ENCODE measurements around the gene FBXO34. TPM values are rescaled to one million over a fixed set of nuclear protein-coding genes. Genes with fewer than 3 reads are reported as not detected.

The FBXO34 gene
- total and polyA plus RNA-seq, 9 of the 15 experiments (the other 6 are each of a cell fraction or from before 2014, with no cell fraction given): 6.3 to 24.9 (median 16.2) TPM

DNA sequence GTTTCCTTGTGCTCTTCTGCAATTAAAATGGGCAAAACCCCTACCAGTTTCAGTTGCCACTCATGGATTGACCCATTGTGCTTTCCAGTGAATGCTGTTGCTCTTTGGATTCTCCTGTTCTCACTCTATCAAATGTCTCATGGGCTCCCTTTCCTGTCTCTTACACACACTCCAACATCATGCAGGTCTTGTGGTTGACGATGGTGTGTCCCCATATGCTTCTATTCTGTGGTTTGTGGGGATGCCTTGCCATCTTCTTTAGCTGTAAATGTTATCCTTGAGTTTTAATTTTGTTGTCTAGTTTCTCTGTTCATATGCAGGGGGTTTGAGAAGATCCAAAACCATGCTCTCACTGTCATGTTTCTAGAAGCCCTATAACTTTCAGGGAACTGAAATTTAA, 31.9 kb upstream of the FBXO34 start:
- in situ Hi-C loops (cut with MboI): no loop called here

More for the DNA sequence above, 31.9 kb upstream of the FBXO34 start:
- ATAC-seq (no peak), FAIRE-seq (no peak), DNase-seq (ENCODE audit: extremely low read depth in 1 of 4, low spot score in 3 of 4) (no peak)
- Histone ChIP-seq H3K4me3 (no peak overlapping the region), H3K4me1 (replicated peaks in 1 of 2; ENCODE audit: control insufficient read depth in 2 of 2, insufficient read depth in 2 of 2, low read length in 2 of 2) (peaks cover 0 to 3% of the 10 kb centered on the region in 2 experiments; a peak in 2 of 5 replicates), H3K9me3 (replicated peaks; ENCODE audit: control insufficient read depth, insufficient read depth, low read depth, low read length) (no peaks in the 10 kb centered on the region), H3K27me3 (ENCODE audit: control insufficient read depth in 2 of 2, insufficient read depth in 2 of 2, low read length in 2 of 2) (peaks cover 0 to 3% of the 10 kb centered on the region in 2 experiments; a peak in 1 of 5 replicates), H3K4me2 (ENCODE audit: insufficient read depth, low read length) (no peak overlapping the region), H4K20me1 (replicated peaks; ENCODE audit: control insufficient read depth, insufficient read depth, low read length) (no peaks in the 10 kb centered on the region), H3K27ac (ENCODE audit: extremely low read depth, low read depth, low read length) (no peak overlapping the region), H2AFZ (ENCODE audit: low read depth, low read length) (no peak overlapping the region), H3K9me1 (ENCODE audit: control insufficient read depth, insufficient read depth, low read length) (no peaks in the 10 kb centered on the region), H3K79me2 (ENCODE audit: control insufficient read depth, insufficient read depth, low read length) (no peaks in the 10 kb centered on the region), H3K9ac (ENCODE audit: insufficient read depth in 1 of 2, low read depth in 2 of 2, low read length in 2 of 2) (no peak overlapping the region), H3K36me3 (ENCODE audit: control insufficient read depth, insufficient read depth, low read length) (no peaks in the 10 kb centered on the region)
- intact Hi-C loops (cut with micrococcal nuclease): no loop called here
- POLR2A ChIA-PET: interaction anchor here (0.6 kb wide), 1 partner anchor 55 kb away, joined by 3 read pairs; no protein-coding TSS in a partner anchor
- whole genome bisulfite sequencing (ENCODE audit: insufficient coverage, low coverage, missing lambda C conversion rate): 11% methylated on average over 1 of the region's 1 CpG
- no TSS peak for BruUV-seq (replicated peaks)
- CTCF ChIA-PET (ENCODE audit: low intra/inter-chr PET ratio): no interaction called here
- TF ChIP-seq, protein P1, sequence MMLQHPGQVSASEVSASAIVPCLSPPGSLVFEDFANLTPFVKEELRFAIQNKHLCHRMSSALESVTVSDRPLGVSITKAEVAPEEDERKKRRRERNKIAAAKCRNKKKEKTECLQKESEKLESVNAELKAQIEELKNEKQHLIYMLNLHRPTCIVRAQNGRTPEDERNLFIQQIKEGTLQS (IDR thresholded peaks at IDR 0.05): no peak
- TF ChIP-seq, protein P1 (CRISPR knock-in tag; conservative IDR thresholded peaks at IDR 0.05): no peak
- TF ChIP-seq EP400 (IDR thresholded peaks at IDR 0.05) (no peak), ZNF586 (CRISPR knock-in tag; conservative IDR thresholded peaks at IDR 0.05) (no peak), DPF2 (IDR thresholded peaks at IDR 0.05) (no peak), EZH2 (IDR thresholded peaks at IDR 0.05; ENCODE audit: borderline replicate concordance, low read depth, low read length) (no peak), PHF21A (IDR thresholded peaks at IDR 0.05; ENCODE audit: borderline replicate concordance, low read depth) (no peak)
- TF ChIP-seq, protein P2, sequence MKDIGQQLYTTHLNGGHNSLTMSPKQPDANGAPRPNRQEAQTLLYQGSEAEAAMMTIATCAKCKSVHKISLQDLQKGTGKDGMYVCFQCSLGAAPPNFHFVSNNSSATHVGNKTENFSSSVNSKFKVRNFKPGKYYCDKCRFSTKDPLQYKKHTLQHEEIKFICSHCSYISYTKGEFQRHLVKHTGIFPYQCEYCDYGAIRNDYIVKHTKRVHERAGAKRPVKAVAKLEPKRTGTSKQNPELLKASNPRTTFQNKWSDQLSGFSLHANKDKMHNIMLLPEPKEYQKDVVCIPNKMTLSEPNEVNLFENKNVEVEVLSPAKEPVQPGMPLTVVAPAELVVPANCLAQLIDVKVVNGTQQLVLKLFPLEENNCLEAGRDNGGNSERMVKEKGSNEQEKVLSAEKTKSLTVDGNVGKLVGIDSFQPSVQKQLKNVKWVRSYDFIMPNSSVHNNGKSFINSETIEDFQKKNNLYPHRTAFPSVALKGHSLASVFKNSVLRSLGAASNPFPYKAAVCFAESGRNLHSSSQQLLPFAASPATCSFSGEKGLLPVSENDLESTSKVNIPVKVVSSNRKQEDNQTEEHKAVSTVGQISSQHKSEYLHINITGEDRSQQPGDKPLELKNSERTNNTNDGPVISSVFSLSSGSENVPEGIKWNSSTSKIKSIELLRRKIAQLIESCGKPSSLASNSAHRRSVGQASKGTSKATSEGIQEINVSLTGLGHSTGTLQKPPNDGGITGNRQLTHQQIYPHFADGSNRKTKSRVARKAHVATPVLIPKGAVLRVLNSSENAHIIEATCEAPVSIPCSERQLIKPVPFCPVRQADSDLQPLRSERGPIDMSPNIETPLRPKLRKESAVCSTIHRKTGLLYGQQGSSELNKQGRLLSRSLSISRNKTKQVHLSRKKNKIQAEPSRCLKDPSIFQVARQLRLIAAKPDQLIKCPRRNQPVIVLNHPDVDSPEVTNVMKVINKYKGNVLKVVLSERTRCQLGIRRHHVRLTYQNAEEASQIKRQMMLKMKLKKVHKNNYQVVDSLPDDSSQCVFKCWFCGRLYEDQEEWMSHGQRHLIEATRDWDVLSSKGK (CRISPR knock-in tag; IDR thresholded peaks at IDR 0.05): no peak
- TF ChIP-seq, protein P3, sequence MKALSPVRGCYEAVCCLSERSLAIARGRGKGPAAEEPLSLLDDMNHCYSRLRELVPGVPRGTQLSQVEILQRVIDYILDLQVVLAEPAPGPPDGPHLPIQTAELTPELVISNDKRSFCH (CRISPR knock-in tag; IDR thresholded peaks at IDR 0.05): no peak
- TF ChIP-seq, protein P3 (tag; IDR thresholded peaks at IDR 0.05): no peak
